Uterus (tissue), 2 donors: Measurements from ENCODE around the gene CPLX1.

Experiments
- POLR2A ChIP-seq, 2 donors: fragments of 450-650 bp; IDR thresholded peaks; one replicate each; pipeline ENCODE4 v1.6.1; 2016; ENCODE audit warnings: antibody characterized with exemption in 2 of 2, mild to moderate bottlenecking in 1 of 2, moderate library complexity in 1 of 2
- TF ChIP-seq, protein P1 (sequence below), 4 experiments: fragments of 200-600 bp in 2 of 4; fragments of 450-650 bp in 2 of 4; sonication (generic) in 2 of 4; IDR thresholded peaks; one replicate each; pipeline ENCODE4 v1.5.1; 2016 to 2019; ENCODE audit warnings: antibody characterized with exemption in 4 of 4, mild to moderate bottlenecking in 2 of 4, moderate library complexity in 1 of 4

DNA sequence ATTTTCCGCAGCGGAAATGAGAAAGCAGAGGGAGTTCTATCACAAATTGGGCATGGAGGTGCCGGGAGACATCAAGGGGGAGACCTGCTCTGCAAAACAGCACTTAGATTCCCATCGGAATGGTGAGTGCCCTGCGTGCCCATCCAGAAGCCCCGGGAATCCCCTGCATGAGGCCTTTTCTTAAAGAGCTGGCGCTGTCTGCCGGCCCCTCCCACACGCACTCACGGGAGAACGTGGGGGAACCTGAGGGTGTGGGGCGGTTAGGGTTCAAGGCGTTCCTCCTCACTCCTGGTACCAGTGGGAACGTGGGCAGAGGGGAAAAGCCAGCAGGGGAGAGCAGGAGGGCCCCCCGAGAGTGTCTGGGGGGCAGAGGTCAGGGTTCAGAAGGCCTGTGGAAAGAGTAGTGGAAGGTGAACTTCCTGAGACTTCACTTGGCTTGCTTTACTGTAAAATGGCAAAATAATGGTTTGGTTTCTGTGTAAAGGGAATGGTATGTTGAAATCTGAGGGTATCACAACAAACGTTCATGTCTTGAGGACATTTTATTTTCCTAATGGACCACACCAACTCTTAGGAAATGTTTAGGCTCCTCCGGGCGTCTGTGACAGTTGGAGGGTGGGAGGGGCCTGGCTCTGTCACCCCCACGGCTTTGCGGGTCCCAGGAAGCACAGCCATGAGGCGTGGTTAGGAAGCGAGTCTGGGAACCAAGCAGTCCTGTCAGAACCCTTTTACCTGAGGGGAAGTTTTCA is 82.3 kb downstream of the CPLX1 start:
- TF ChIP-seq POLR2A (IDR thresholded peaks at IDR 0.05) = no peak
- TF ChIP-seq, protein P1, sequence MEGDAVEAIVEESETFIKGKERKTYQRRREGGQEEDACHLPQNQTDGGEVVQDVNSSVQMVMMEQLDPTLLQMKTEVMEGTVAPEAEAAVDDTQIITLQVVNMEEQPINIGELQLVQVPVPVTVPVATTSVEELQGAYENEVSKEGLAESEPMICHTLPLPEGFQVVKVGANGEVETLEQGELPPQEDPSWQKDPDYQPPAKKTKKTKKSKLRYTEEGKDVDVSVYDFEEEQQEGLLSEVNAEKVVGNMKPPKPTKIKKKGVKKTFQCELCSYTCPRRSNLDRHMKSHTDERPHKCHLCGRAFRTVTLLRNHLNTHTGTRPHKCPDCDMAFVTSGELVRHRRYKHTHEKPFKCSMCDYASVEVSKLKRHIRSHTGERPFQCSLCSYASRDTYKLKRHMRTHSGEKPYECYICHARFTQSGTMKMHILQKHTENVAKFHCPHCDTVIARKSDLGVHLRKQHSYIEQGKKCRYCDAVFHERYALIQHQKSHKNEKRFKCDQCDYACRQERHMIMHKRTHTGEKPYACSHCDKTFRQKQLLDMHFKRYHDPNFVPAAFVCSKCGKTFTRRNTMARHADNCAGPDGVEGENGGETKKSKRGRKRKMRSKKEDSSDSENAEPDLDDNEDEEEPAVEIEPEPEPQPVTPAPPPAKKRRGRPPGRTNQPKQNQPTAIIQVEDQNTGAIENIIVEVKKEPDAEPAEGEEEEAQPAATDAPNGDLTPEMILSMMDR (IDR thresholded peaks at IDR 0.05) = no peak
